GM18499 (cell line): ENCODE data around the gene VPS54.
"Not testable (repeated sequence)": the region's sequence is repeated elsewhere in the genome, so short reads cannot be mapped to it uniquely, and the experiment has no call there.

ENCODE experiments used
- ATAC-seq: cut with Tn5 transposase; IDR thresholded peaks from one replicate; pipeline ENCODE4 v1.9.1; 2021; ENCODE audit warnings: moderate number of reproducible peaks; ENCODE audit not compliant: insufficient read depth, unreplicated experiment

VPS54 gene

GRCh38 chr2:63942788-63943187 is 76.4 kb downstream of the VPS54 start:
- no peak for ATAC-seq

GRCh38 chr2:63932104-63932503 is 87.1 kb downstream of the VPS54 start:
- ATAC-seq, result not testable (repeated sequence)

- ATAC-seq, result no peak
Measured at GRCh38 chr2:63926815-63927214, 92.4 kb downstream of the VPS54 start.

- no peak for ATAC-seq
Measured at GRCh38 chr2:63914311-63914710, 104.9 kb downstream of the VPS54 start.

- ATAC-seq, result peak; percentile 62
Measured at GRCh38 chr2:63903003-63903402, 116.2 kb downstream of the VPS54 start.

GRCh38 chr2:63902149-63902548 is 117.1 kb downstream of the VPS54 start:
- no peak for ATAC-seq

DNA sequence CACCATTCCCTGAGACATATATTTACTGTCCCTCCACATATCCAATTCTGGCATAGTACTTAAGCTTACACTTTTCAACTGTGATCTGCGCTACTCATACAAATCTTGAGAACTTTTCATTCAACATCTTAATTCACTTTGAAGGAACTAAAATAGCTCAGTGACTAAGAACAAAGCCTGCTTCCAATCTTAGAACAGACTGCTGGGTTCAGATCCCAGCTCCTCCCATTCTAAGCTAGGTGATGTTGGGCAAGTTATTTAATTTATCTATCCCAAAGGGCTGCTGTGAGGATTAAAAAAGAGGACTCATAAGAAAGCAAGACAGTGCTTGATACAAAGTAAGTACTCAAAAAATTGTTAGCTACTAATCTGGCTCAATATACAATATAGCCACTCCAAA is 119.6 kb downstream of the VPS54 start:
- ATAC-seq, result no peak

- ATAC-seq, result no peak
Measured at GRCh38 chr2:63898839-63899238, 120.4 kb downstream of the VPS54 start.

GRCh38 chr2:63894167-63894566 is 125.1 kb downstream of the VPS54 start:
- ATAC-seq, result no peak

DNA sequence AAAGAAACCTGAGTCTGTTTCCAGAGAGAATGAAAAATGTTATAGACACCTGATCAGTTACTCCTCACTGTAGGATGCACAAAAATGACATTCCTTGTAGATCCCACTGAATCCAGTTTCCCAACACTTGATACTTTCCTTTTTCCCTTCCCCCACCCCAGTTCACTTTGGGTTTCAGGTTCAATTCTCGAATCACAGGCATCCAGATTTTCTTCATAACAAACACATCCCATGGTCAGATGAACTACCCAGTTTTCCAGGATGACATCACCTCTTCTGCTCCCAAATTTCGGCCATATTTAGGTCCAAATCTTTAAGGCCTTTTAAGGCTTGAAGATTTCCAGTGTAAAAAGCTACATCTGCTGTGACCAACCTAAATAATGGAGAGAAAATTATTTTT is 126.1 kb downstream of the VPS54 start:
- no peak for ATAC-seq

GRCh38 chr2:63891488-63892030 is 127.7 kb downstream of the VPS54 start:
- ATAC-seq, result no peak

GRCh38 chr2:63890678-63891077 is 128.6 kb downstream of the VPS54 start:
- no peak for ATAC-seq

DNA sequence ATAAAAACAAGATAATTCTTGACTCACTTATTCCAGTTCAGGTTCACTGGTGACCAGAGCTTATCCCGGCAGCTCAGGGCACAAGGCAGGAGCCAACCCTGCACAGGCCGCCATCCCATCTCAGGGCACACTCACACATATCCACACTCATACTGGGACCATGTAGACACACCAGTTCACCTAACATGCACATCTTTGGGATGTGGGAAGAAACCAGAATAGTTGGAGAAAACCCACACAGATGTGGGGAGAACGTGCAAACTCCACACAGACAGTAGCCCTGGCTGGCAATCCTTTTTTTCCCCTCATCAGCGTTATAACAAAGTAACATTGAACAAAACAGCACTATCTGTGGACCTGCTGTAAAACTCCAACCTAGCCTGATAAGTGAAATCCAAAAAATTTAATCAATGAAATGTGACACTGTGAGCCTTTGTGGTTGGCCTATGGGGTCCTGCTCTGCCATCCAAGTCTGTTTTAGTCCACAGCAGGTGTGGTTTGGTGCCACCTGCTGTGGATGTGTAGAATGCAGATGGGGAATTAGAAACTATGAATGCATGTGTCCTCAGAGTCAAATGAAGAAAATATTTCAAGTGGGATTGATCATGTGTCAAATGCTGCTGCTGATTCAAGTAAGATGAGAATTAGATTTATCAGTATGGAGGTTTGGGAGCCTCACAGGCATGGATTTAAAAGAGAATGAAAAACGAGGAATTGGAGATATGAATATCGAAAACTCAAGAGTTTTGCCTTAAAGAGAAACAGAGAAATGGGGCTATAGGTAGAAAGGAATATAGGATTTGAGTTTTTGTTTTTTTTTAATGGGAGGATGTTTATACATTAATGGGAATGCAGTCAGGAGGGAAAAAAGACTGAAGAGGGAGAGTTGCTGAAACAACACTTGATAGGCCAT is 130.5 kb downstream of the VPS54 start:
- ATAC-seq, result no peak

DNA sequence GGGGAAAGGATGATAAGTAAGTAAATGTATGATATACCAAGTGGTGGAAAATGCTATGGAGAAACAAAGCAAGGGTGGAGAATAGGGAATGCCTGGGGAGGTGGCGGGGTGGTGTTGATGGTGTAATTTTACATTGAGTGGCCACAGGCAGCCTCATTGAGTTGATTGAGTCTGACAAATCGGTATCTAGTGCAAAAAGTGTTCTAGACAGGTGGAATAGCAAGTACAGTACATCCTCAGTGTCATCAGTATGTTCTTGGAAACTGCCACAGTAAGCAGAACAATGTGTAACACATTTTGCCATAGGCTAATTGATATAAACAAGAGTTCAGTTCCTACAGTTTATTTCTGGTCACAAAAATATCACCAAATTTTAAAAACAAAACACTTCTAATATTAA is 131.2 kb downstream of the VPS54 start:
- ATAC-seq, result no peak

DNA sequence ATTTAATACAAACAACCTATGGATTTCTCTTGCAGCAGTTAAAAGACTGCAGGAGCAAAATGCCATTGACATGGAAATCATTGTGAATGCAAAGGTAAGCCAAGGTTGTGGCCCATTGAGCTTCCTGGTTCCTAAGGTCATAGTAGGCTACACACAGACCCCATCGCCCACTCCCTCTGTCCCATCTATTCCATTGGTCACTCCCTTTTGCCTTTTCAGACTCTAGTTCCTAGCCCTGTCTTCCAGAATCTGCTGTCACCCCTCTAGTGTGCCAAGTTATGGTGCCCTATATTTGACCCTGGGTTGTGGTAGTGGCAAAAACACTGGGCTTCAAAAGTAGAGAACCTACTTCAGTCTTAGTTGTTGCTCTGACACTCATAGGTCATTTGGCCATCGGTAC is 132.8 kb downstream of the VPS54 start:
- ATAC-seq, result no peak

DNA sequence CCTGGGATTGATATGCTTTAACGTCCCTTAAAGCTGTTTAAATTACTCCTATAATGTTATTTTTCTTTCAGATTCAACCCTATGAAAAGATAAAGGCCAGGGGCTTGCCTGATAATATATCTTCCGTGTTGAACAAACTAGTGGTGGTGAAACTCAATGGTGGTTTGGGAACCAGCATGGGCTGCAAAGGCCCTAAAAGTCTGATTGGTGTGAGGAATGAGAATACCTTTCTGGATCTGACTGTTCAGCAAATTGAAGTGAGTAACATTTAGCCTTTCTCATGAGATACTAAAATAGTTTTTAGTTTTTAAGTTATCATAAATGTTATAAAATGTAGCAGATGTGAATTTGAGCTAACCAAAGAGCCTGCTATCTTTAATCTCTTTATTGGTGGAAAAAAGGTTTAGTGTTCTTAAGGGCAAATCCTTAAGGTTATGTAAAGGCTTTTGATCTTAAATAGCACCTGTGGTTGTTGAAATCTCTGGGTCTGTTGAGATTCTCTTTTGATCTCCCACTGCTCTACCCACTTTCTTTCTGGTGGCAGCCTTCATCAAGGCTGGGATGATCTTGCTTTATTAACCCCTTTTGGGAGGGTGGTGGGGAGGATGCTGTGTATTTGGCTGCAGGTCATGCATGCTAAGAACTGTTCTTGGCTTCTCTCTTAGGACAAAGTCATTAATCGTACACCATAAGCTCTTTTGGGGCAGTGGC is 136.7 kb downstream of the VPS54 start:
- ATAC-seq, result no peak

- ATAC-seq, result no peak
Measured at GRCh38 chr2:63881205-63881604, 138.0 kb downstream of the VPS54 start.

DNA sequence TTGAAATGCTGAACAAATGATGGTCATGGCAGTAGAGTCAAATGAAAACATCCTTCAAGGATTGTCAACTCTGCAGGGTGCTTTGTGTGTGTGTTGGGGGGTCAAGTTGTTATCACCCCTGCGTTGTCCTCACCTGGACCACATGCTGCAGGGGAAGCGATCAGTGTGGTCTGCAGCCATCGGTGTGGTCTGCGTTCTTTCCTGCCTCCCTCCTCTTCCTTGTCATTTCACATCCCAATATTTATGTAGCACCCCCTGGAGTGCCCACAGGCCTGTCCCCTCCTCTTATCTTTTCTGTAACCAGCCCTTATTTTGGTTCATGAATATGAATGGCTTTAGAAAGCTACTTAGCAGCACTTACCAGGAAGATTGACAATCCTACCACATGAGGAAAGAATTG is 138.6 kb downstream of the VPS54 start:
- ATAC-seq, result no peak

DNA sequence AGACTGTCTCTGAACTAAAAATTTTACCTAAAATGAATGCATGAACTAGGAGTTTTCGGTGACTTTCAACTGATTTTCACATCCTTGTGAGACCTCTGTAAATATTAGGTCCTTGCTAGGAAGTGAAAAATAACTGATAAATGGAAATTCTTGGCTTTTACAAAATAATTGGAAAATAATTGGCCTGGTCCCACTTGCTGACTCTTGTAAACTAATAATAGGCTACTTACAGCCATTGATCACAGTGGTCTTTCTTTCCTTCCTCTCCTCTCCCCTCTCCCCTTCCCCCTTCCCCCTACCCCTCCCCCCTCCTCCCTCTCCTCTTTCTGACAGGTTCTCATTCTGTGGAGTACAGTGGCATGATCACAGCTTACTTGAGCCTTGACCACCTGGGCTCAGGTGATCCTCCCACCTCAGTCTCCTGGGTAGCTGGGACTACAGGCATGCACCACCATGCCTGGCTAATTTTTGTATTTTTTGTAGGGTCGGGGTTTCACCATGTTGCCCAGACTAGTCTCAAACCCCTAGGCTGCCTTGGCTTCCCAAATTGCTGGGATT is 139.3 kb downstream of the VPS54 start:
- ATAC-seq, result no peak

GRCh38 chr2:63878486-63878885 is 140.7 kb downstream of the VPS54 start:
- no peak for ATAC-seq

- ATAC-seq, result no peak
Measured at GRCh38 chr2:63876311-63876710, 142.9 kb downstream of the VPS54 start.
